Stimulated activated CD4-positive, alpha-beta T cell treated with anti-CD3 and anti-CD28 coated beads, TNF-alpha, amount 100 ng/mL, for 24 hours (primary cell): Measurements from ENCODE around the gene DLGAP3.

ENCODE experiments used
- DNase-seq, 3 experiments: peaks; one replicate each; pipeline ENCODE4 v3.0.0-alpha.2; 2020; ENCODE audit warnings: low read depth in 3 of 3

Gene DLGAP3

DNA sequence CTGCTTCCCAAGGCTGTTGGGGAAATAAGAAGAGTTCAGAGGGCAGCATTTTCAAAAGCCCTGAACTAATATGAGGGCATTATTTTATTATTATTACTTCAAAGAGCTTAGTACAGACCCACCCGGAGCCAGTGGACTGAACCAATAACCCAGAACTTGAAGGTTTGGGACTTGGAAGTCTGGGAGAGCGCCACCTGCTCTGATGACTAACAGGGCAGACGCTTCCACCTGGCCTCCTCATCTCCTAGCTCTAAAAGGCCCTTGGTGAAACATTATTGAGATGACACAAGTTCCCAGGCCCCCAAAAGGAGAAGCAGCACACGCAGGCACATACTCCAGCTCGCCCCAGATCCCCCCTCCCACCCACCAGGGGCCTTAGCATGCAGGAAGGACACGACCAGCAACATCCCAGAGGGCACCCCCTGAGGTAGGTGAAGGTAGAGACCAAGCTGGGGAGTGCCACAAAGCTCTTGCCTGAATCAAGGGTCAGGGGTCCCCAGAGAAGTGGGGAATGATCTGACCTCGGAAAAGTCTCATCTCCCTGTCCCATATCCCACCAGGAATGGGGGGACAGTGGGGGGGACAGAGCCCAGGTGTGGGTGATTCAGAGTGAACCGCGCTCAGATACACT is 1.3 kb downstream of the DLGAP3 start:
- DNase-seq, result no peak

- DNase-seq, result no peak
Measured at GRCh38 chr1:34927316-34927715, 2.1 kb downstream of the DLGAP3 start.

DNA sequence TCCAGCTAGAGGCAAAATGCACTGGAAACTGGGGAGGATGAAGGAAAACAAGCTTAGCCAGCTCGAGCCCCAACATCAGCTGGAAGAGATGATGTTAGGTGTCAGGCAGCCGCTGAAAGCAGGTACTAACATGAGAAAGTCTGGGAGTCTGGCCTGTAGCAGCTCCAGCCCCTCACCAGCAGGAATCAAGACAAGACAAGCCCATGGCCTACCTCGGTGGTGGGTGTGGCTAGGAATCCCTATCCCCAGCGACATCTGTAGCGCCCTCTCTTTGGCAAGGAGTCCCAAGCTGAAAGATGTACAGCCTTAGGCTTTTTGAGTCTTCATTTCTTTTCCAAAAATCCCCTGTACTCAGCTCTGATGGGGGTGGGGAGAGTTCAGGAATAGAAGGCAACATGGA is 2.6 kb downstream of the DLGAP3 start:
- DNase-seq, result no peak

DNA sequence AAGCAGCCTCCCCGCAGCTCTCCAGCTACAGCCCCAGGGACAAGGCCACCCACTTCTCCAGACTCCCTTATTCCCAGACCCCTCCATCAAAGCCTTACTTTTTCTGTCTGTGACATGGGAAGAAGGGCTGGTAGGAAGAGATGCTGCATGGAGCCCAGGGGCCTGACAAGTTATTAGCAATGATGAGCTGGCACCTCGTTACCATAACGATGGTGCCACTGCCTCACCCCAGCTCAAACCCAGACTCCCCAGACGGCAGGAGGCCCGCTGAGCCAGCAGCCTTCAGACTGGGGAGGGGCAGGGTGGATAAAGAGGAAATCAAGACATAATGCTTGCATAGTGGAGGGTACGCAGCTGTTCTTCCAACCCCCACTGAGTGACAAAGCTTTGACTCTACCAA is 3.3 kb downstream of the DLGAP3 start:
- DNase-seq, result no peak

DNA sequence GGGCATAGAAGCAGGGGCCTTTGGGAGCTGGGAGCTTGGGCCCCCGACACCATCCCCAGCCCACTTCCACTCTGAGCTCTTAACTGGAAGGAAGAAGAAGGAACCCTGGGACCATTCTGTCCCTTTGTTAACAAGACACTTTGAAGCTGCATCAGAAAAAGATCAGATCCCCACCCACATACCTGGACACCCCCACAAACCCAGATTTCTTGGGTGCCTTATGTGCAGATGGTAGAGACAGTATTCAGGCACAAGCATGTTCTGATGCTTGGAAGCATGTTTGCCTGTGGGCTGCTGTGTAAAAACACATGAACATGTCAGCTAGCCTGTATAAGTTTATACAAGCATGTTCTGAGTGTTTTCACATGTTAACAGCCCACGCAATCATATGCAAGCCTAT is 3.7 kb downstream of the DLGAP3 start:
- DNase-seq, result no peak

GRCh38 chr1:34924759-34925555 is 4.5 kb downstream of the DLGAP3 start:
- DNase-seq, result peak; percentile 17 to 58 (median 17)

- no peak for DNase-seq
Measured at GRCh38 chr1:34923490-34923889, 6.0 kb downstream of the DLGAP3 start.

- no peak for DNase-seq
Measured at GRCh38 chr1:34918977-34919561, 10.4 kb downstream of the DLGAP3 start.

- no peak for DNase-seq
Measured at GRCh38 chr1:34918386-34918976, 11.0 kb downstream of the DLGAP3 start.

- DNase-seq, result no peak
Measured at GRCh38 chr1:34917017-34917416, 12.4 kb downstream of the DLGAP3 start.

GRCh38 chr1:34916104-34916503 is 13.3 kb downstream of the DLGAP3 start:
- DNase-seq, result no peak

GRCh38 chr1:34915521-34915920 is 13.9 kb downstream of the DLGAP3 start:
- no peak for DNase-seq

GRCh38 chr1:34914958-34915357 is 14.5 kb downstream of the DLGAP3 start:
- DNase-seq, result no peak

GRCh38 chr1:34911465-34911864 is 18.0 kb downstream of the DLGAP3 start:
- no peak for DNase-seq

- DNase-seq, result no peak
Measured at GRCh38 chr1:34910425-34910824, 19.0 kb downstream of the DLGAP3 start.

DNA sequence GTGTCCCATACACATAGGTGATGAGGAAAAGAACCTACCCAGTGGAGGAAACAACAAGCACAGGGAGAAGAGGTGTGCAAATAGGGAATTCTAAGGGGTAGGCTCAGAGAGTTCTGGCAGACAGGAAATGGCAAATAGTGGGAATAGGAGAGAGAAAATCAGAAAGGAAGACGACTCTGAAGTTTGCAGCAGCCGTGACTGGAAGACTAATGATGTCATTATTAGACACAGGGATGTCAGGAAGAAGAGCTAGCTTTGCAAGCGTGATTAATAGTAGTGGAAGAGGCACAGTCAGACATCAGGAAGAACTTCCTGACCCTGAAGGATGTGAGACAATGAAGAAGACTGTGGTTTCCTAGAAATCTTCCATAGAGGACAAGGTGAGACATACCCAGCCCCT is 21.1 kb downstream of the DLGAP3 start:
- DNase-seq, result no peak

GRCh38 chr1:34907487-34908090 is 21.9 kb downstream of the DLGAP3 start:
- DNase-seq, result no peak

GRCh38 chr1:34906756-34907155 is 22.7 kb downstream of the DLGAP3 start:
- no peak for DNase-seq

- no peak for DNase-seq
Measured at GRCh38 chr1:34906222-34906621, 23.2 kb downstream of the DLGAP3 start.

DNA sequence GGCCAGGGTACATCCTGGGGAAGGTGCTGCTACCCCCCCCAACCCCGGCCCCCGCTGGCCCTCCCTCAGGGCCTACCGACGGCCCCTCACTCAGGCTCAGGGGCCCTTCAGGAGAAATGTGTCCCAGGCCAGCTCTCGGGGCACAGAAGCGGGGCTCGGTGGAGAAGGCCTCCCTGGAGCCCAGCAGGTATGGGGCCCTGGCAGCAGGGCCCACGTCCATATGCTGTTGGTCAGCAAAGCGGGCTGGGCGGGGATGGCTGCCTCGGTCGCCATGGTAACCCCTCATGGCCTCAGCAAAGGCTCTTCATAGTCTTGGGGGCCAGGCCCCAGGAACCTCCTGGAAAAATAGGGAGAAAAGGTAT is 24.4 kb downstream of the DLGAP3 start:
- no peak for DNase-seq

GRCh38 chr1:34904236-34905097 is 25.0 kb downstream of the DLGAP3 start:
- DNase-seq, result no peak
